HG02943 (cell line): ENCODE data around the gene MYO1E.

Experiments
- ATAC-seq: cut with Tn5 transposase; IDR thresholded peaks from one replicate; pipeline ENCODE4 v1.9.1; 2021; ENCODE audit warnings: mild to moderate bottlenecking, low read depth, moderate library complexity; ENCODE audit not compliant: unreplicated experiment

MYO1E gene

GRCh38 chr15:59105854-59106253 lies 266.8 kb downstream of the MYO1E start:
- no peak for ATAC-seq

GRCh38 chr15:59104912-59105732 lies 267.5 kb downstream of the MYO1E start, which contains the start of gene CCNB2:
Gene CCNB2 (plus strand): TSS chr15:59105146. CDS start chr15:59105269, 123 bp downstream.
- peak; percentile 97 for ATAC-seq

GRCh38 chr15:59104602-59104911 lies 268.1 kb downstream of the MYO1E start:
- ATAC-seq: peak; percentile 40

GRCh38 chr15:59099162-59099685 lies 273.4 kb downstream of the MYO1E start:
- no peak for ATAC-seq

- no peak for ATAC-seq
Measured at GRCh38 chr15:59096429-59096828, 276.2 kb downstream of the MYO1E start.

- ATAC-seq: no peak
Measured at GRCh38 chr15:59094077-59094476, 278.6 kb downstream of the MYO1E start.

- no peak for ATAC-seq
Measured at GRCh38 chr15:59087731-59088130, 284.9 kb downstream of the MYO1E start.
